Breast epithelium (tissue), 4 donors: ENCODE measurements around the gene CHST9. TPM values are rescaled to one million over a fixed set of nuclear protein-coding genes. Genes with fewer than 3 reads are reported as not detected.
"Not testable (repeated sequence)": the region's sequence is repeated elsewhere in the genome, so short reads cannot be mapped to it uniquely, and the experiment has no call there.

ENCODE experiments used
- DNase-seq, 2 donors: peaks; one replicate each; pipeline ENCODE4 v3.0.0-alpha.2; 2019; ENCODE audit warnings: low spot score in 2 of 2
- H3K27ac ChIP-seq, 2 donors: fragments of 200-600 bp; sonication (generic) in 1 of 2; one replicate each; pipeline ENCODE4 v1.5.1; 2016 to 2019; ENCODE audit warnings: mild to moderate bottlenecking in 1 of 2
- H3K27me3 ChIP-seq, 2 donors: fragments of 200-600 bp; sonication (generic) in 1 of 2; one replicate each; pipeline versions ENCODE4 v1.5.1 to v1.6.0; 2017 to 2019; ENCODE audit warnings: control low read depth in 1 of 2, mild to moderate bottlenecking in 1 of 2
- H3K36me3 ChIP-seq: fragments of 200-600 bp; one replicate; pipeline ENCODE4 v1.5.1; 2019
- H3K4me1 ChIP-seq, 2 donors: fragments of 200-600 bp; sonication (generic); one replicate each; pipeline ENCODE4 v1.5.1; 2016 to 2019; ENCODE audit warnings: control low read depth in 1 of 2
- H3K4me3 ChIP-seq, 3 donors: fragments of 200-600 bp; sonication (generic); 1 replicate in 2 of 3; 2 replicates in 1 of 3; pipeline ENCODE4 v1.5.1; 2016 to 2019; ENCODE audit warnings: mild to moderate bottlenecking in 3 of 3, moderate library complexity in 2 of 3
- H3K9me3 ChIP-seq, 2 donors: fragments of 200-600 bp; sonication (generic) in 1 of 2; one replicate each; pipeline ENCODE4 v1.5.1; 2016 to 2019; ENCODE audit warnings: control low read depth in 1 of 2
- POLR2A ChIP-seq: fragments of 450-650 bp; IDR thresholded peaks from one replicate; pipeline ENCODE4 v1.6.1; 2016; ENCODE audit warnings: antibody characterized with exemption, mild to moderate bottlenecking, moderate library complexity
- POLR2AphosphoS5 ChIP-seq, 3 donors: sonication (generic); formaldehyde crosslinking; IDR thresholded peaks; one replicate each; pipeline ENCODE4 v1.6.1; 2017; ENCODE audit warnings: antibody characterized with exemption in 3 of 3
- intact Hi-C: fragments of 100-400 bp; cut with DNase I; formaldehyde crosslinking; loops from one replicate; pipeline ENCODE4 v1.15.1; 2023; ENCODE audit warnings: low total_unique reads
- total RNA-seq, 3 donors: library from RNA; depleted of rRNA; stranded (reverse); fragments of >200 nt; gene quantifications; one replicate each; pipeline ENCODE4 v1.1.0, GENCODE V29; 2016
- TF ChIP-seq, protein P1 (sequence below), 3 donors: fragments of 450-650 bp; IDR thresholded peaks; one replicate each; pipeline ENCODE4 v1.5.1; 2016 to 2017; ENCODE audit warnings: antibody characterized with exemption in 3 of 3, mild to moderate bottlenecking in 3 of 3, moderate library complexity in 3 of 3

The CHST9 gene
- total RNA-seq, 3 donors from 2014 or later, result 1.6 to 8.5 TPM; not detected in 1

DNA sequence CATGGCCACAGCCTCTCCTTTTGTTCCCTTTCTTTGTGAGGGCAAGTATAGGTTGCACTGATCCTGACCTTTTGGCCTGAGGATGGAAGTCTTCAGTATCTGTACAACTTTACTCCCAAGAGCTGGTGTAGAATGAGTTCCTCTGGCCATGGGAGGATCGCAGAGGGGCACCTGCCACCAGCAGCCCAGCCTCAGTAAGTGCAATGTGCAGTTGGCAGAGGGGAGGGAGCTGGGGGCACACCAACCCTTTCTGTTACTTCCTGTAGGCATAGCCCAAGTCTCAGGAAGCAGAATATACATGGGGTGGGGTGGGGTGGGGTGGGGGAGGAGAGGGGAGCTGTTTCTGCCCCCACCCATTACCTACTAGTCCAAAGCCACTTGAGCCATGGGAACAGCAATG lies 254.5 kb downstream of the CHST9 start:
- intact Hi-C loops, result no loop called here
- no peaks in the 10 kb centered on the region for H3K36me3 ChIP-seq
- no peaks in the 10 kb centered on the region for H3K27me3 ChIP-seq
- H3K4me3 ChIP-seq, result no peak overlapping the region
- no peaks in the 10 kb centered on the region for H3K9me3 ChIP-seq
- TF ChIP-seq, protein P1, sequence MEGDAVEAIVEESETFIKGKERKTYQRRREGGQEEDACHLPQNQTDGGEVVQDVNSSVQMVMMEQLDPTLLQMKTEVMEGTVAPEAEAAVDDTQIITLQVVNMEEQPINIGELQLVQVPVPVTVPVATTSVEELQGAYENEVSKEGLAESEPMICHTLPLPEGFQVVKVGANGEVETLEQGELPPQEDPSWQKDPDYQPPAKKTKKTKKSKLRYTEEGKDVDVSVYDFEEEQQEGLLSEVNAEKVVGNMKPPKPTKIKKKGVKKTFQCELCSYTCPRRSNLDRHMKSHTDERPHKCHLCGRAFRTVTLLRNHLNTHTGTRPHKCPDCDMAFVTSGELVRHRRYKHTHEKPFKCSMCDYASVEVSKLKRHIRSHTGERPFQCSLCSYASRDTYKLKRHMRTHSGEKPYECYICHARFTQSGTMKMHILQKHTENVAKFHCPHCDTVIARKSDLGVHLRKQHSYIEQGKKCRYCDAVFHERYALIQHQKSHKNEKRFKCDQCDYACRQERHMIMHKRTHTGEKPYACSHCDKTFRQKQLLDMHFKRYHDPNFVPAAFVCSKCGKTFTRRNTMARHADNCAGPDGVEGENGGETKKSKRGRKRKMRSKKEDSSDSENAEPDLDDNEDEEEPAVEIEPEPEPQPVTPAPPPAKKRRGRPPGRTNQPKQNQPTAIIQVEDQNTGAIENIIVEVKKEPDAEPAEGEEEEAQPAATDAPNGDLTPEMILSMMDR (IDR thresholded peaks at IDR 0.05), result no peak
- no peak for TF ChIP-seq POLR2A
- H3K27ac ChIP-seq, result no peak overlapping the region
- no peaks in the 10 kb centered on the region for H3K4me1 ChIP-seq
- DNase-seq, result no peak

DNA sequence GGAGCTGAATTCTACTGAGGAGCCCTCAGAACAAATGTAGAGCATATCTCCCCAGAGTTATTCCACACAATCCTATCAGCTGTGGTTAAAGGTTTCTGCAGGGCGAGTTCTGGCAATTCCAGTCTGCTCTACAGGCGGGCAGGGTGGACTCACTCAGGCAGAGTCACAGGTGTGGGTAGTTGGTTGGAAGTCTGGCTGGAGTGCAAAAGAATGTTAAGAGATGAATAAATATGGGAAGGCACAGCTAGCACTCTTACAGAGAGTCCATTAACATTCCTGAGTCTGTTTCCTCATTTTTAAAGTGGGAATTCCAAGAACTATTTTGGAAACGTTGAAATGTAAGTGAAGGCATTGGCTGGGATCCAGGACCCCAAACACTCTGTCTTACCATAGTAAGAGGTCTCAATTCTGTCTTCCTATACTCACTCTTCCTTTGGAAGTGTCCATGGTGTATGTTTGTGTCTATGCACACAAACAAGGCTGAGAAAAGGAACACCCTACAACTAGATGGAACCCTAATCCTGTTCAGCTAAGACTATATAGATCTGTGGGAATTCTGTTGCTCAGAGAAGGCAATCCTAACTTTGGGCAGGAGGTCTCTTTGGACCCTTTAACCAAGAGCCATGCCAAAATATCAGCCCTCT lies 256.3 kb downstream of the CHST9 start:
- TF ChIP-seq, protein P1 (IDR thresholded peaks at IDR 0.05), result no peak
- no peak overlapping the region for H3K27ac ChIP-seq

GRCh38 chr18:26927822-26928221 lies 257.3 kb downstream of the CHST9 start:
- H3K36me3 ChIP-seq, H3K27ac ChIP-seq, intact Hi-C loops, H3K4me3 ChIP-seq, H3K9me3 ChIP-seq, H3K27me3 ChIP-seq, H3K4me1 ChIP-seq, DNase-seq: not testable (repeated sequence)

More for the DNA sequence above, 256.3 kb downstream of the CHST9 start:
- Histone ChIP-seq H3K27me3 (no peaks in the 10 kb centered on the region), H3K36me3 (no peaks in the 10 kb centered on the region), H3K4me3 (no peak overlapping the region), H3K4me1 (no peaks in the 10 kb centered on the region), H3K9me3 (no peaks in the 10 kb centered on the region)
- intact Hi-C loops, result no loop called here
- no peak for DNase-seq

GRCh38 chr18:26926066-26926675 lies 258.9 kb downstream of the CHST9 start:
- H3K36me3 ChIP-seq, result no peaks in the 10 kb centered on the region
- H3K9me3 ChIP-seq, result peaks cover 0 to 9% of the 10 kb centered on the region in 2 donors
- no peaks in the 10 kb centered on the region for H3K4me1 ChIP-seq
- no peak overlapping the region for H3K4me3 ChIP-seq
- H3K27ac ChIP-seq, result no peak overlapping the region
- intact Hi-C loops, result no loop called here
- TF ChIP-seq POLR2AphosphoS5 (IDR thresholded peaks at IDR 0.05) (no peak), POLR2A (no peak)
- TF ChIP-seq, protein P1 (IDR thresholded peaks at IDR 0.05), result no peak
- no peak for DNase-seq
- H3K27me3 ChIP-seq, result no peaks in the 10 kb centered on the region

DNA sequence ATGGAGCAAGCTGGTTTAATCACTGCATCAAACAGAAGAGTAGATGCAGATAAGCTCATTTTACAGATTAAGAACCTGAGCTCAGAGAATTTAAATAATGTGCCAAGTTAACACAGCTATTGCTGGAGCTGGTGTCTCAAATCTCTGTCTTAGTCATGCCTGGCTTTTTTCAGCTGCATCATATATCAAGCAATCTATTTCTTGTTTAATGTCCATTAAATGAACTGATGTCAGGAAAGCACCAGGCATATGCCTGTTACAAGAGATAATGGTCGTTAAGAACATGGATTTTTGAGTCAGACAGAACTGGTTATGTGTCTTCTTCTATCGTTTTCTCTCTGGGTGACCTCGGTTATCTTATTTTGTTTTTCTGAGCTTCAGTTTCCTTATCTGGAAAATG lies 259.8 kb downstream of the CHST9 start:
- no peak overlapping the region for H3K4me3 ChIP-seq
- no peaks in the 10 kb centered on the region for H3K27me3 ChIP-seq
- no peak for TF ChIP-seq POLR2A
- no peak for TF ChIP-seq POLR2AphosphoS5 (IDR thresholded peaks at IDR 0.05)
- TF ChIP-seq, protein P1 (IDR thresholded peaks at IDR 0.05), result no peak
- H3K36me3 ChIP-seq, result no peaks in the 10 kb centered on the region
- intact Hi-C loops, result no loop called here
- H3K9me3 ChIP-seq, result peaks cover 0 to 9% of the 10 kb centered on the region in 2 donors
- no peak overlapping the region for H3K27ac ChIP-seq
- H3K4me1 ChIP-seq, result no peaks in the 10 kb centered on the region
- DNase-seq, result no peak
